Activated T-cell treated with anti-CD3 and anti-CD28 coated beads for 48 hours (primary cell): Measurements from ENCODE around the gene USP24.
"Not testable (repeated sequence)": the region's sequence is repeated elsewhere in the genome, so short reads cannot be mapped to it uniquely, and the experiment has no call there.

Experiments used
- DNase-seq: peaks from one replicate; pipeline ENCODE4 v3.0.0-alpha.2; 2020; ENCODE audit warnings: low read depth

USP24 gene

DNA sequence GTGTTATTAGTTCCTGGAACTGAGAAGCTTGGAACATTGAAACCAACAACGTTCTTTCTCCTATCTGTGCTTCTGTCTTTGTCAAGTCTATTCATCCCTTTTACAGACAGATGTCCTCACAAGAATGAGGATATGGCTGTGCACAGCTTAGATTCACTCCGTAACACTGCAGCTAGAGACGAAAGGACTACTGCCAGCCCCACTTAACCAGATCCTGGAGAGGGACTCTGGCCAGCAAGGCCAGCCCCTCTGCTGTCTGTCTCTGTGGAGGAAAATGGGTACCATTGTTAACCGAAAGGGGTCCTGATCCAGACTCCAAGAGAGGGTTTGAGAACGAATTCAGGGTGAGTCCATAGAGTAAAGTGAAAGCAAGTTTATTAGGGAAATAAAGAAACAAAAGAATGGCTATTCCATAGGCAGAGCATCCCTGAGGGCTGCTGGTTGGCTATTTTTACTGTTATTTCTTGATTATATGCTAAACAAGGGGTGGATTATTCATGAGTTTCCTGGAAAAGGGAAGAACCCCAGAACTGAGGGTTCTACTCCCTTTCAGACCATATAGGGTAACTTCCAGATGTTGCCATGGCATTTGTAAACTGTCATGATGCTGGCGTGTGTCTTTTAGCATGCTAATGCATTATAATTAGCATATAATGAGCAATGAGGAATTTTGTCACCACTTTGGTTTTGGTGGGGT lies 17.4 kb upstream of the USP24 start:
- DNase-seq: no peak

DNA sequence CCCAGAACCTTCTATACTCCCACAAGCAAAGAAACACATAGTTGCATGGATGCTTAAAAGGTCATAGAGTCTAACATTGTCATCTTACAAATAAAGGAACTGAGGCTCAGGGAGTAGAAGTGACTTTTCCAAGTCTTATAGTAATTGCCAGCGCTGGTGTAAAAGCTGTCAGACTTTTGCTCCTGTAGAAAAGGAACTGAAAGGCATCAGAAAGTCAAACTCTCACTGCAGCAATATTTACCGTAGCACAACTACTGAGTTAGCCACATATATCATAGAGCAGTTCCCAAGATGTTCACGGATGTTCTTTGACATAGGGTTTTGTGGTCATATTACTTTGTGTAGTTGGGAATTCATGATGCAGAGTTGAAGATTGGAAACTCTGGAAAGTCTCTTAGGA lies 16.6 kb upstream of the USP24 start:
- no peak for DNase-seq

DNA sequence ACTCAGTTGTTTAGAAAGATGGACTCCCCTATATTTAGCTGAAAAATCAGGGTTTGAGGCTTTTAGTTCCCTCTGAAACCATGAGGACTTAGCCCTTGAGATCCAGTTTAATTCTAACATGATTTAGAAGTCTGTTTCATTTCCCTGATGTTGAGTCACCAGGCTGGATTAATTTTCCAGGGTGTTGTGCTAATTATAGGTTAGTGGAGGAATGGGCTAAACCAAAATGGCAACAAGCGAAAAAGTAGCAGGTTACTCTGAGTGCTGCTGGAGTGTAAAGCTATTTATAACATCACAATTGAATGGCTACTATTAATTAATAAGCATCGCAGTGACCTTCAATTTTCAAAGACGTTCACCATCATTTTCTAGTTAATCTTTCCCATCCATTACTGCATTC lies 15.5 kb upstream of the USP24 start:
- no peak for DNase-seq

- DNase-seq: not testable (repeated sequence)
These were observed 14.6 kb upstream of the USP24 start for GRCh38 chr1:55229726-55230125.

DNA sequence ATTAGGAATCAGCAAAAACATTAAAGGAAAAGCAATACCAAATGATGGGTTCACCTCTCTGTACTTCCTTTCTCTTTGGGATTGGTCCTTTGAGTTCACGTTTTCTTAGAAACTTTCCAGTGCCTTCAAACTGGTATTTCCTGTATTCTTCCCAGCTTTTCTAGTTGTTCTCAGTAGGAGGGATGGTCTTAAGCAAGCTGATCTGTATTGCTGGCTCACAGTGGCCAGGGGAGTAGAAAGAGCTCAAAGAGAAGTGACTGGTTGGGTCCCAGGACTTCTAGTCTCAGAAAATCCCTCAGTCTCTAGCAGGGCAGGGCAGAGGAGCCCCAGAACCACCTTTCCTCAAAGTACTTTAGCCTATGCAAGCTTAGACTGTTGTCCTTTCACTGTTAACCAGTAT lies 10.1 kb upstream of the USP24 start:
- DNase-seq: no peak

GRCh38 chr1:55224729-55225128 lies 9.6 kb upstream of the USP24 start:
- no peak for DNase-seq

GRCh38 chr1:55222152-55222551 lies 7.0 kb upstream of the USP24 start:
- no peak for DNase-seq

DNA sequence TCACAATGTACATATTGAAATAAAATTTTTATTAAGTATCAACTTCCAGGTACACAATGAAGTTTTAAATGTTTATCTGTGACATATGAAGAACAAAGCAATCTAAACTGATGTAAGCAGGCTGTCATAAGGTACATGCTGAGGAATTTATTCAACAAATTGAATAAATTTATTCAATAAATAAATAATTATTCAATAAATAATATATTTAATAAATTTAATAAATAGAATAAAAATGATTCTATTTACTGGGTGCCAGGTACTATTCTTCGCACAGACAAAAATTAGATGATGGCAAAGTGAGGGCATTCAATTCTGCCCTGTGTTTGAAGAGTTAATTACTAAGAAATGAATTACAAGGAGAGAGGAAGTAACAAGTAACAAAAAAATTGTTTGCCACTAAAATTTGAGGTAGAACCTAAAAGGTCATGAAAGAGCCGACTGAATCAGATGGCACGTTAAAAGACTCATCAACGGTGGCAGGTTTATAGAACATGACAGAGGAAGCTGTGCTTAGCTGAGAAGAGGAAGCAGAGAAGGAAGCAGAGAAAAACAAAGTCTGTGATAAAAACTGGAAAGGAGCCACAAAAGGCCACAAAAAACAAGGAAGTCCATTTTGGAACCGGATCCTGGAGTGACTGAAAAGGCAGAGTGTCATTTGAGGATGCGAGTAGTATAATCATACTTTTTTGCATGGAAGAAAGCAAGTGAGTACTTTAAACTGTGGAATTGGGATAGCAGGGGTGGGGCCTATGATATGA lies 2.2 kb upstream of the USP24 start:
- no peak for DNase-seq

GRCh38 chr1:55216096-55216495 lies 932 bp upstream of the USP24 start:
- no peak for DNase-seq

DNA sequence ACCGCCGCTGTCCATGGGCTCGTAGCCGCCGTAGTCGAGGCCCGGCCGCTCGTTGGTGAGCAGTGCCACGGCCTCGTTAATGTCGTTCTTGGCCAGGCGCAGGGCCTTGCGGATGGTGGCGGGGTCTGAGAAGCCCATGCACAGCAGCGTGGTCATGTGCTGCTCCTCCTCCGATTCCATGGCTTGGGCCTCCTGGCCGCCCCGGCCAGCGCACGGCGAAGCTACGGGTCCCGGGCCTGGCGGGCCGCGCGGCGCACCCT lies 300 bp downstream of the USP24 start:
- DNase-seq: peak; percentile 21

GRCh38 chr1:55214212-55214933 lies 791 bp downstream of the USP24 start:
- DNase-seq: peak; percentile 22

DNA sequence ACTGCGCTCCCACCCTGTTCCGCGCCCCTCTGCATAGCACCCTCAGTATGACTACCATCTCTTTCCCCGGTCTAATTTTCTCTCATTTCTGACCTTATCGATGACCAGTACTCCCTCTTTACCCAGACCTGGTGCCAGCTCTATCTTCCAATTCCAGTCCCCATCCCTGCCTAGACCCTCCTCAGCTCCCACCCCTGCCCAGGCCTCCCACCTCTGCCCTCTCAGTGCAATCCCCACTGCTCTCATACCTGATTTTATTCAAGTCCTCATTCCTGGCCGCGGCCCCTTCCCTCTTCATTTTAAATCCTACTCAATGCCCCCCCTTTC lies 1.3 kb downstream of the USP24 start:
- DNase-seq: no peak

- DNase-seq: no peak
These were observed 1.8 kb downstream of the USP24 start for GRCh38 chr1:55213151-55213884.

- no peak for DNase-seq
These were observed 2.6 kb downstream of the USP24 start for GRCh38 chr1:55212349-55213150.

DNA sequence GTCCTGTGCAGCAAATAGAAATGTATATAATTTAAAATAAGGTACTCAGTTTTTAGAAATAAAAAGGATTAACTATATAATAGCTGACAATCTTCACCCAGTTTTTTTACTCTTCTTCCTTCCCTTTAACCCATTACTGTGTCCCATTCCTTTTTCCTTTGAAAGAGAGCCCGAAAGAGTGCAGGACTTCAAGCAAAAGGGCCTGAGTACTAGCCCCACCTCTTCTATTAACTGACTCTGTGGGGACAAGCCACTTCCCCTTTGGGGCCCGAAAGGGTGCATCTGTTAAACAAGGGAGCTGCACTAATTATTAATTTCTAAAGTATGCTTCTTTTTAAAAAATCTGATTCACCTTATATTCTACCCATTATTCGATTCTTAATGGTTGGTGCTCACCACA lies 3.3 kb downstream of the USP24 start:
- DNase-seq: no peak

DNA sequence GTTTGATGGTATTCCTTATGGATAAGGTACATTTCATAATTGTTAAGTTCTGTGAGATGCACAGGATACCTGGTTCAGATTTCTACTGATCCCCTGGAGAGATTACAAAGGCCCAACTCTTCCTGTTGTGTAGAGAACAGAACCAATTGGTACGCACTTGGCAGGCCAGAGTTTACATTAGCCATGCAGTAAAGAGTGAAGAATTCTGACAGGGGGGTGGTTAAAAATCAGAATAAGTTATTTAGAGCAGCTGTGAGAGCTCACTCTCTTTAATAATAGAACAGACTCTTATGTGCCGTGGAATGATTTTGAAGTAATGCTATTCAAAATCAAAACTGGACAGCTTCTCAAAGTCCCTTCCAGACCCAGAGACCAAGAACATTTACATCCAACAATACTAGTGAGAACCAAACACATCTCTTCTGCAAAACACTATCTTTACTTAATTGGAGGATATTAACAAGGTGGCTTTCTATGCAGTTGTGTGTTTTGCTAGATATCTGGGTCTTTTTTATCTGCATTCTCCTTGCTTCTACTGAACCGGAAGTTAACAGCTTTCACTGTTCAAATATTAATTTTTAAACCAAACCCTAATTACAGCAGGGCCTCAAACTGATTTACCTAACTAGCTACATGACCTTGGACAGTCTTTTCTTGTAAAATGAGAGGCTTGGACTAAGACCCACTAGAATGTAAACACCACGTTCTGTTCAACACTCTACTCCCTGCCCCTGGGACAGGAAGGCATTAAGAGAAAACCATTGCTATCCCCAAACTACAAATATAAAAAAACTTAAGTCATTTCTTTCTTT lies 4.0 kb downstream of the USP24 start:
- no peak for DNase-seq

- DNase-seq: no peak
These were observed 5.9 kb downstream of the USP24 start for GRCh38 chr1:55209247-55209646.

- DNase-seq: no peak
These were observed 9.0 kb downstream of the USP24 start for GRCh38 chr1:55206210-55206609.

GRCh38 chr1:55204997-55205396 lies 10.2 kb downstream of the USP24 start:
- no peak for DNase-seq

DNA sequence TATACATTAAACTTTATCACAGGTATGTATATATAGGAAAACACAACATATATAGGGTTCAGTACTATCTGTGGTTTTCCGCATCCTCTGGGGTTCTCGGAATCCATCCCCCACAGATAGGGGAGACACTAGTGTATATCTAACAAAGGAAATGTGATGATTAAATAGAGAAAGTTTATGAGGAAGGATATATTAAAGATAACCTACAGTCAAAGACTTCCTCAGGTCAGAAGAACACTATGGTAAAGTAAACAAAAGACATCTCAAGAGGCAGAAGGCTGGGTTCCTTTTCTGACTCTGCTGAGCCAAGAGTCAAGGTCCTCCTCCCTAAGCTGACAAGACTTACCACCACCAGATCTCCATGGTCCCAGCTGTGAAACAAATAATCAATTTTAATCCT lies 12.1 kb downstream of the USP24 start:
- DNase-seq: no peak

GRCh38 chr1:55200667-55201066 lies 14.5 kb downstream of the USP24 start:
- no peak for DNase-seq
